Keratinocyte (primary cell): Measurements from ENCODE around the gene SNCA.

Experiments
- EZH2 ChIP-seq: IDR thresholded peaks from one replicate; pipeline ENCODE4 v1.6.1; 2012; ENCODE audit warnings: inconsistent platforms, mild to moderate bottlenecking, low read length, moderate library complexity
- TF ChIP-seq, protein P1 (sequence below), 3 experiments: IDR thresholded peaks in 1 of 3; conservative IDR thresholded peaks in 1 of 3; optimal IDR thresholded peaks in 1 of 3; 2 replicates in 2 of 3; 3 replicates in 1 of 3; pipeline versions ENCODE3 to v1.5.1; 2011; ENCODE audit warnings: low read length in 3 of 3, mild to moderate bottlenecking in 3 of 3, moderate library complexity in 2 of 3, control low read depth in 1 of 3, inconsistent platforms in 1 of 3; ENCODE audit not compliant: insufficient read depth in 2 of 3; ENCODE audit errors: extremely low read depth in 1 of 3

DNA sequence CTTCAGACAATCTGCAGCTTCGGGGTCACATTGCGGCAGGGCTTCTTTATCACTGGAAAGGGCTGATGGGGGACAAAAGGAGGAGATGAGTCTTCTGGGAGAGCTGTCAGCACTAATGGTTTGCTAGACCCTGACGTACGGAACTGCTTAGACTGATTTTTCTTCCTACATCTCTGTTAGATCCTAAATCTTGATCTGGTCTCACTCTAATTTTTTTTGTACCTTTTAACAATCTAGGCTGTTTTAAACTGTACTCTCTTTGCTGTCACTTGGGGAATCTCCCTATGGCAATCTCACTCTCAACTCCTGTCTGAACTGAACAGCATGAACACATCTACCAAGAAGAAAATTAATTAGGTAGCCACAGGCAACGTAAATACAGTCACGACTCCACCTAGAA is 120.1 kb downstream of the SNCA start:
- TF ChIP-seq, protein P1, sequence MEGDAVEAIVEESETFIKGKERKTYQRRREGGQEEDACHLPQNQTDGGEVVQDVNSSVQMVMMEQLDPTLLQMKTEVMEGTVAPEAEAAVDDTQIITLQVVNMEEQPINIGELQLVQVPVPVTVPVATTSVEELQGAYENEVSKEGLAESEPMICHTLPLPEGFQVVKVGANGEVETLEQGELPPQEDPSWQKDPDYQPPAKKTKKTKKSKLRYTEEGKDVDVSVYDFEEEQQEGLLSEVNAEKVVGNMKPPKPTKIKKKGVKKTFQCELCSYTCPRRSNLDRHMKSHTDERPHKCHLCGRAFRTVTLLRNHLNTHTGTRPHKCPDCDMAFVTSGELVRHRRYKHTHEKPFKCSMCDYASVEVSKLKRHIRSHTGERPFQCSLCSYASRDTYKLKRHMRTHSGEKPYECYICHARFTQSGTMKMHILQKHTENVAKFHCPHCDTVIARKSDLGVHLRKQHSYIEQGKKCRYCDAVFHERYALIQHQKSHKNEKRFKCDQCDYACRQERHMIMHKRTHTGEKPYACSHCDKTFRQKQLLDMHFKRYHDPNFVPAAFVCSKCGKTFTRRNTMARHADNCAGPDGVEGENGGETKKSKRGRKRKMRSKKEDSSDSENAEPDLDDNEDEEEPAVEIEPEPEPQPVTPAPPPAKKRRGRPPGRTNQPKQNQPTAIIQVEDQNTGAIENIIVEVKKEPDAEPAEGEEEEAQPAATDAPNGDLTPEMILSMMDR (optimal IDR thresholded peaks at IDR 0.05 in 1 of 3, IDR thresholded peaks at IDR 0.05 in 1 of 3, conservative IDR thresholded peaks at IDR 0.05 in 1 of 3; ENCODE audit: extremely low read depth in 1 of 3, insufficient read depth in 2 of 3, low read length in 3 of 3) = no peak
- no peak for TF ChIP-seq EZH2
